ENCODE data around the gene GPX1.

The GPX1 gene

GRCh38 chr3:49311283-49311682, 46.9 kb downstream of the GPX1 start:
- no peak for DNase-seq (ENCODE audit: low read depth)

GRCh38 chr3:49310677-49311076, 47.5 kb downstream of the GPX1 start:
- DNase-seq (ENCODE audit: low read depth): no peak
